K562 (cell line): ENCODE results near the gene SETDB1. TPM values are rescaled to one million over a fixed set of nuclear protein-coding genes. Genes with fewer than 3 reads are reported as not detected.
A peak's percentile ranks its signal among the peaks of the same experiment; 100 is the strongest.

ENCODE experiments used
- ESRRA ChIP-seq: fragments of 450-650 bp; IDR thresholded peaks from 2 replicates; pipeline ENCODE4 v1.6.1; 2014; ENCODE audit warnings: low read depth, mild to moderate bottlenecking, moderate library complexity, borderline replicate concordance
- GATA2 ChIP-seq: sonication (generic); formaldehyde crosslinking; IDR thresholded peaks from 2 replicates; pipeline ENCODE4 v1.4.0; 2020; ENCODE audit warnings: mild to moderate bottlenecking, missing genetic modification reagents
- PHF8 ChIP-seq: fragments of 200-600 bp; sonication (generic); IDR thresholded peaks from 2 replicates; pipeline ENCODE4 v1.6.1; 2012; ENCODE audit warnings: mixed run types, mild to moderate bottlenecking, inconsistent platforms, low read length, moderate library complexity, borderline replicate concordance
- ZKSCAN3 ChIP-seq: fragments of 250-450 bp; sonication (Bioruptor Pico); IDR thresholded peaks from 2 replicates; pipeline ENCODE4 v1.4.0; 2020
- ZNF589 ChIP-seq: fragments of 200-800 bp; sonication (Bioruptor generic); IDR thresholded peaks from 2 replicates; pipeline ENCODE4 v1.6.1; 2016; ENCODE audit warnings: low read depth, missing genetic modification characterization, missing compliant biosample characterization
- polyA plus RNA-seq, 8 experiments: library from polyadenylated mRNA; depleted of rRNA in 4 of 8; stranded (reverse) in 5 of 8; unstranded in 3 of 8; fragments of >200 nt; fragmentation: Nextera tagmentation in 2 of 8; fragmentation: Illumina TruSeq in 1 of 8; extraction: Ambion mirVana in 2 of 8; extraction: Trizol in 1 of 8; gene quantifications; 2 replicates each; pipeline versions ENCODE4 v1.2.1 to v1.2.3, GENCODE V29; 2011 to 2014; ENCODE audit warnings: inconsistent platforms in 1 of 8, missing spikeins in 1 of 8
- total RNA-seq, 7 experiments: library from RNA; depleted of rRNA in 6 of 7; stranded (reverse); fragments of >200 nt in 6 of 7; fragmentation: Illumina TruSeq in 2 of 7; extraction: Trizol in 2 of 7; gene quantifications; 2 replicates each; pipeline versions ENCODE4 v1.2.1 to v1.2.3, GENCODE V29; 2011 to 2021; ENCODE audit warnings: low replicate concordance in 1 of 7
- TF ChIP-seq, protein P1 (sequence below): fragments of 450-650 bp; formaldehyde crosslinking; IDR thresholded peaks from 2 replicates; pipeline ENCODE4 v1.4.0; 2020; ENCODE audit warnings: mild to moderate bottlenecking, mixed read lengths
- TF ChIP-seq, protein P2 (sequence below): fragments of 450-650 bp; formaldehyde crosslinking; IDR thresholded peaks from 2 replicates; pipeline ENCODE4 v1.4.0; 2022; ENCODE audit warnings: missing genetic modification characterization
- TF ChIP-seq, protein P3 (sequence below): sonication (generic); formaldehyde crosslinking; IDR thresholded peaks from 2 replicates; pipeline ENCODE4 v1.9.0; 2022; ENCODE audit warnings: mild to moderate bottlenecking, missing genetic modification reagents

SETDB1 gene
- total and polyA plus RNA-seq, 9 of the 15 experiments (the other 6 are each of a cell fraction or from before 2014, with no cell fraction given), result 21.5 to 64.4 (median 42.0) TPM

DNA sequence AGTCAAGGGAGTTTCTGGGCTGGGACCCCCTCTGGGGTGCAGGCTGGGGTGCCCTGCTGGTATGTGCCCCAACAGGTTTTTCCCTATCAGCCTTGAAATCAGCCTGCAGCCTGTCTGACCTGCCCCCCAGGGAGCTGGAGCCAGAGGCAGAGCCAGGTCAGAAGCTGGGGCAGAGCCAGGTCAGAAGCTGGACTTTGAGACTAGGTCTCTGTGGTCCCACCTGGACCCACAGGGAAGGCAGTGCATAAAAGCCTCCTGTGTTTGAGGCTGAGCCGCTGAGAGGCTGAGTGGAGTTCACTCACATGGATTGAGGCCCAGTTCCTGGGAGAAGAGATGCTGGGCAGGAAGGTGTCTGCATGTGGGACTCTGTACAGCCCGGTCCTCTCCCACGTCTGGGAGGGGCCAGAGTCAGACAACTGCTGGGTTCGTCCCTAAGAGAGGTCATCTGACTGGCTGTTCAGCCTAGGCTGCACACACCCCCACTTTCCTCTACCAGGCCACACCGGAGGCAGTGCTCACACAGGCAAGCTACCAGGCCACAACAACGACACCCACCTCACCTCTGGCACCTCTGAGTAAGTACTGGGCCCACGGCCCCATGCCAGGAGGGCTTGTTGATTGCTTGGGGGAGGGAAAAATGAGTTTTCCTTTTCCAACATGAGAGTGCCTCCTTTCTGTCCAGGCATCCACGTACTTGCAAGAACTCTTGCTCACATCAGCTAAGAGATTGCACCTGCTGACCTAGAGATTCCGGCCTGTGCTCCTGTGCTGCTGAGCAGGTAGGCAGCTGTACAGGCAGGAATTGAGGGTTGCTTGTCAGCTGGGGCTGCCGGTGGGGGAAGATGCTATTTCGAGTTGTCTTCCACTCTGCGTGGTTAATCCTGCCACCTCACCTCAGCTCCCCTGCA, 55.9 kb downstream of the SETDB1 start, which contains the start of gene ANXA9 (continued):
- TF ChIP-seq ZNF589 (CRISPR knock-in tag), result peak; percentile 45; the same call in 1 of the 2 replicates
- peak; percentile 43; the same call in 1 of the 2 replicates for TF ChIP-seq PHF8
- TF ChIP-seq, protein P1, sequence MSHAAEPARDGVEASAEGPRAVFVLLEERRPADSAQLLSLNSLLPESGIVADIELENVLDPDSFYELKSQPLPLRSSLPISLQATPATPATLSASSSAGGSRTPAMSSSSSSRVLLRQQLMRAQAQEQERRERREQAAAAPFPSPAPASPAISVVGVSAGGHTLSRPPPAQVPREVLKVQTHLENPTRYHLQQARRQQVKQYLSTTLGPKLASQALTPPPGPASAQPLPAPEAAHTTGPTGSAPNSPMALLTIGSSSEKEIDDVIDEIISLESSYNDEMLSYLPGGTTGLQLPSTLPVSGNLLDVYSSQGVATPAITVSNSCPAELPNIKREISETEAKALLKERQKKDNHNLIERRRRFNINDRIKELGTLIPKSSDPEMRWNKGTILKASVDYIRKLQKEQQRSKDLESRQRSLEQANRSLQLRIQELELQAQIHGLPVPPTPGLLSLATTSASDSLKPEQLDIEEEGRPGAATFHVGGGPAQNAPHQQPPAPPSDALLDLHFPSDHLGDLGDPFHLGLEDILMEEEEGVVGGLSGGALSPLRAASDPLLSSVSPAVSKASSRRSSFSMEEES (CRISPR knock-in tag), result no peak
- TF ChIP-seq, protein P2, sequence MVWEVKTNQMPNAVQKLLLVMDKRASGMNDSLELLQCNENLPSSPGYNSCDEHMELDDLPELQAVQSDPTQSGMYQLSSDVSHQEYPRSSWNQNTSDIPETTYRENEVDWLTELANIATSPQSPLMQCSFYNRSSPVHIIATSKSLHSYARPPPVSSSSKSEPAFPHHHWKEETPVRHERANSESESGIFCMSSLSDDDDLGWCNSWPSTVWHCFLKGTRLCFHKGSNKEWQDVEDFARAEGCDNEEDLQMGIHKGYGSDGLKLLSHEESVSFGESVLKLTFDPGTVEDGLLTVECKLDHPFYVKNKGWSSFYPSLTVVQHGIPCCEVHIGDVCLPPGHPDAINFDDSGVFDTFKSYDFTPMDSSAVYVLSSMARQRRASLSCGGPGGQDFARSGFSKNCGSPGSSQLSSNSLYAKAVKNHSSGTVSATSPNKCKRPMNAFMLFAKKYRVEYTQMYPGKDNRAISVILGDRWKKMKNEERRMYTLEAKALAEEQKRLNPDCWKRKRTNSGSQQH (CRISPR knock-in tag), result no peak
- TF ChIP-seq ZKSCAN3, result no peak
- TF ChIP-seq GATA2, result 0 out of 2 replicates have a peak, but pooled peaks have one; percentile 2
- TF ChIP-seq, protein P3, sequence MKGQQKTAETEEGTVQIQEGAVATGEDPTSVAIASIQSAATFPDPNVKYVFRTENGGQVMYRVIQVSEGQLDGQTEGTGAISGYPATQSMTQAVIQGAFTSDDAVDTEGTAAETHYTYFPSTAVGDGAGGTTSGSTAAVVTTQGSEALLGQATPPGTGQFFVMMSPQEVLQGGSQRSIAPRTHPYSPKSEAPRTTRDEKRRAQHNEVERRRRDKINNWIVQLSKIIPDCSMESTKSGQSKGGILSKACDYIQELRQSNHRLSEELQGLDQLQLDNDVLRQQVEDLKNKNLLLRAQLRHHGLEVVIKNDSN (CRISPR knock-in tag), result peak; percentile 66
- peak; percentile 15; the same call in 1 of the 2 replicates for TF ChIP-seq ESRRA
